ENCODE data around the gene CRIM1.
"Not testable (repeated sequence)": the region's sequence is repeated elsewhere in the genome, so short reads cannot be mapped to it uniquely, and the experiment has no call there.

CRIM1 gene

GRCh38 chr2:36362291-36362690, 6.7 kb downstream of the CRIM1 start:
- H2AFZ ChIP-seq (ENCODE audit: low read depth, low read length) = no peak overlapping the region

DNA sequence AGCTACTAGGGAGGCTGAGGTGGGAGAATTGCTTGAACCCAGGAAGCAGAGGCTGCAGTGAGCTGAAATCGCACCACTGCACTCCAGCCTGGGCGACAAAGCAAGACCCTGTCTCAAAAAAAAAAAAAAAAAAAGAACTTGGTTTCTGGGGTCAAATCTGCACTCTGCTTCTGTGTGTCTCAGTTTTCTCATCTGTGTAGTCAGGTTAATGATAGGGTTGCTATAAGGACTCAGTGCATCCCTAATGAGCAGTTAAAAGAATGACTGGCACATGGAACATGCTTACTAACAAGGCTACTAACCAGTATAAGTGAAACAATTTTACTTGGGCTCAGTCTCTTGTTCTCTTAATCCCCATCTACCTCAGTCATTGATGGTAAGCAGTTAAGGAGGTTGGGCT, 7.5 kb downstream of the CRIM1 start:
- H3K4me2 ChIP-seq (ENCODE audit: low read length, poor library complexity, severe bottlenecking); H2AK5ac ChIP-seq (ENCODE audit: low read length, severe bottlenecking); H4K91ac ChIP-seq (ENCODE audit: low read length); H3K27me3 ChIP-seq (ENCODE audit: control insufficient read depth in 1 of 2, insufficient read depth in 1 of 2, low read length in 2 of 2); H3K4ac ChIP-seq (ENCODE audit: low read depth in 1 of 2, low read length in 2 of 2); H4K8ac ChIP-seq (ENCODE audit: low read length); H2BK5ac ChIP-seq (ENCODE audit: low read depth, low read length, poor library complexity, severe bottlenecking); H3K27ac ChIP-seq (ENCODE audit: low read length, poor library complexity, severe bottlenecking); H3K4me3 ChIP-seq (ENCODE audit: insufficient read depth in 1 of 2, low read depth in 1 of 2, low read length in 2 of 2); H3K9me3 ChIP-seq (ENCODE audit: control insufficient read depth, low read length); H2BK120ac ChIP-seq (ENCODE audit: low read depth, low read length); H2BK15ac ChIP-seq (ENCODE audit: low read depth, poor library complexity, severe bottlenecking); H3K36me3 ChIP-seq (ENCODE audit: control insufficient read depth in 1 of 2, insufficient read depth in 2 of 2, low read depth in 1 of 2, low read length in 2 of 2); H3K18ac ChIP-seq (ENCODE audit: low read depth in 1 of 2, low read length in 2 of 2); H2BK12ac ChIP-seq (ENCODE audit: low read length in 2 of 2); H2AFZ ChIP-seq (ENCODE audit: low read depth, low read length); H3K14ac ChIP-seq (ENCODE audit: low read length in 2 of 2); H3K9ac ChIP-seq (ENCODE audit: low read length); H3K23ac ChIP-seq (ENCODE audit: low read length in 2 of 2); H3K79me1 ChIP-seq (replicated peaks; ENCODE audit: low read length, poor library complexity, severe bottlenecking): not testable (repeated sequence)
- 96% methylated on average over 2 of the region's 2 CpGs for WGBS
- DNase-seq = peak; percentile 9
- H3K4me1 ChIP-seq (ENCODE audit: control insufficient read depth, insufficient read depth, low read depth, low read length) = peaks cover 17% of the 10 kb centered on the region

More at GRCh38 chr2:36362291-36362690, 6.7 kb downstream of the CRIM1 start:
- peak overlapping the region in 1 of 2 experiments; percentile 36 for H3K4me3 ChIP-seq (ENCODE audit: insufficient read depth in 1 of 2, low read depth in 1 of 2, low read length in 2 of 2)
- 50% methylated on average over 2 of the region's 3 CpGs for WGBS
- peak overlapping the region; percentile 81 for H2AK5ac ChIP-seq (ENCODE audit: low read length, severe bottlenecking)
- H4K91ac ChIP-seq (ENCODE audit: low read length) = no peak overlapping the region
- H2BK5ac ChIP-seq (ENCODE audit: low read depth, low read length, poor library complexity, severe bottlenecking) = no peak overlapping the region
- H3K4me1 ChIP-seq (ENCODE audit: control insufficient read depth, insufficient read depth, low read depth, low read length) = peaks cover 15% of the 10 kb centered on the region
- H3K14ac ChIP-seq (ENCODE audit: low read length in 2 of 2) = no peak overlapping the region
- H3K9ac ChIP-seq (ENCODE audit: low read length) = peak overlapping the region; percentile 71
- peak overlapping the region in 1 of 2 experiments; percentile 2 for H2BK12ac ChIP-seq (ENCODE audit: low read length in 2 of 2)
- H3K36me3 ChIP-seq (ENCODE audit: control insufficient read depth in 1 of 2, insufficient read depth in 2 of 2, low read depth in 1 of 2, low read length in 2 of 2) = no peaks in the 10 kb centered on the region
- H3K4ac ChIP-seq (ENCODE audit: low read depth in 1 of 2, low read length in 2 of 2) = no peak overlapping the region
- H2BK120ac ChIP-seq (ENCODE audit: low read depth, low read length) = peak overlapping the region; percentile 57
- H3K9me3 ChIP-seq (ENCODE audit: control insufficient read depth, low read length) = no peaks in the 10 kb centered on the region
- H3K79me1 ChIP-seq (replicated peaks; ENCODE audit: low read length, poor library complexity, severe bottlenecking) = no peaks in the 10 kb centered on the region
- H3K23ac ChIP-seq (ENCODE audit: low read length in 2 of 2) = no peak overlapping the region
- H3K18ac ChIP-seq (ENCODE audit: low read depth in 1 of 2, low read length in 2 of 2) = peak overlapping the region in 1 of 2 experiments; percentile 58
- H3K27me3 ChIP-seq (ENCODE audit: control insufficient read depth in 1 of 2, insufficient read depth in 1 of 2, low read length in 2 of 2) = no peaks in the 10 kb centered on the region
- H4K8ac ChIP-seq (ENCODE audit: low read length) = peak overlapping the region; percentile 79
- H3K4me2 ChIP-seq (ENCODE audit: low read length, poor library complexity, severe bottlenecking) = no peak overlapping the region
- DNase-seq = peak; percentile 71
- peak overlapping the region; percentile 71 for H3K27ac ChIP-seq (ENCODE audit: low read length, poor library complexity, severe bottlenecking)
- H2BK15ac ChIP-seq (ENCODE audit: low read depth, poor library complexity, severe bottlenecking) = no peak overlapping the region

DNA sequence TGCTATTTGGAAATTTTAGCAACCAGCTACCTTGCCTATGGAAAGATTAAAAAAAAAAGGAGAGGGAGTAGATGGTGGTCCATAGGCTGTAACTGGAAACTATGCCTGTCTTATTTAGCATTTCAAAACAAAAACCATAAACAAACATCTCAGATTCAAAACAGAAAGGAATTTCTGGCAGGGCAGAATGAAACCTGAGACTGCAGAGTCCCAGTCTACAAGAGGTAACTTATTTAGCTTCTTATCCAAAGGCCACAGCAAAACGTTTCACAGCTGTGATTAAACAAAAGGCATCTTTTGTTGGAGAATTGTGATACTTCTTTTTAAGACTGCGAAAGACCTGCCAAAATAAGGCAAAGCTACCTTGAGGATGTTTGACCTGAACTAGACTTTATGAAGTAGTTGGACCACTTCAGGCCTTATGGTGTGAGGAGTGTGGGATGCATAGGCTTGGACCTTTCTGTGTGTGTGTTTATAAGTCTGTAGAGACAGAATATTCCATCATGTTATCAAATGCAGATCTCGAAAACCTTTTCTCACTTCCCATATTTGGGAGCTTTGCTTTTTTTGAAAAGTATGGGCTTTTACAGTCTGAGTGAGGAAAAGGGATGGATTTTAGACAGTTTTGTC, 11.0 kb downstream of the CRIM1 start:
- H3K9me3 ChIP-seq (ENCODE audit: control insufficient read depth, low read length) = no peaks in the 10 kb centered on the region
- H2BK15ac ChIP-seq (ENCODE audit: low read depth, poor library complexity, severe bottlenecking) = no peak overlapping the region
- DNase-seq = peak; percentile 61
- H3K23ac ChIP-seq (ENCODE audit: low read length in 2 of 2) = no peak overlapping the region
- H3K4me1 ChIP-seq (ENCODE audit: control insufficient read depth, insufficient read depth, low read depth, low read length) = peaks cover 20% of the 10 kb centered on the region
- no peak overlapping the region for H3K14ac ChIP-seq (ENCODE audit: low read length in 2 of 2)
- H2BK5ac ChIP-seq (ENCODE audit: low read depth, low read length, poor library complexity, severe bottlenecking) = no peak overlapping the region
- 53% methylated on average over 2 of the region's 3 CpGs for WGBS
- no peak overlapping the region for H3K4ac ChIP-seq (ENCODE audit: low read depth in 1 of 2, low read length in 2 of 2)
- peak overlapping the region; percentile 95 for H3K27ac ChIP-seq (ENCODE audit: low read length, poor library complexity, severe bottlenecking)
- H2AFZ ChIP-seq (ENCODE audit: low read depth, low read length) = no peak overlapping the region
- no peak overlapping the region for H4K91ac ChIP-seq (ENCODE audit: low read length)
- no peak overlapping the region for H3K4me3 ChIP-seq (ENCODE audit: insufficient read depth in 1 of 2, low read depth in 1 of 2, low read length in 2 of 2)
- H3K9ac ChIP-seq (ENCODE audit: low read length) = no peak overlapping the region
- H3K79me1 ChIP-seq (replicated peaks; ENCODE audit: low read length, poor library complexity, severe bottlenecking) = no peaks in the 10 kb centered on the region
- no peak overlapping the region for H3K4me2 ChIP-seq (ENCODE audit: low read length, poor library complexity, severe bottlenecking)
- H3K36me3 ChIP-seq (ENCODE audit: control insufficient read depth in 1 of 2, insufficient read depth in 2 of 2, low read depth in 1 of 2, low read length in 2 of 2) = no peaks in the 10 kb centered on the region
- H3K27me3 ChIP-seq (ENCODE audit: control insufficient read depth in 1 of 2, insufficient read depth in 1 of 2, low read length in 2 of 2) = no peaks in the 10 kb centered on the region
- no peak overlapping the region for H4K8ac ChIP-seq (ENCODE audit: low read length)
- H2BK120ac ChIP-seq (ENCODE audit: low read depth, low read length) = no peak overlapping the region
- peak overlapping the region; percentile 61 for H2AK5ac ChIP-seq (ENCODE audit: low read length, severe bottlenecking)
- no peak overlapping the region for H2BK12ac ChIP-seq (ENCODE audit: low read length in 2 of 2)
- H3K18ac ChIP-seq (ENCODE audit: low read depth in 1 of 2, low read length in 2 of 2) = no peak overlapping the region

- no peak overlapping the region for H3K18ac ChIP-seq (ENCODE audit: low read depth in 1 of 2, low read length in 2 of 2)
- no peak overlapping the region for H3K4me3 ChIP-seq (ENCODE audit: insufficient read depth in 1 of 2, low read depth in 1 of 2, low read length in 2 of 2)
- no peak overlapping the region for H3K14ac ChIP-seq (ENCODE audit: low read length in 2 of 2)
- no peak overlapping the region for H3K4ac ChIP-seq (ENCODE audit: low read depth in 1 of 2, low read length in 2 of 2)
- H3K27ac ChIP-seq (ENCODE audit: low read length, poor library complexity, severe bottlenecking) = peak overlapping the region; percentile 95
- H3K79me1 ChIP-seq (replicated peaks; ENCODE audit: low read length, poor library complexity, severe bottlenecking) = no peaks in the 10 kb centered on the region
- no peak overlapping the region for H2BK12ac ChIP-seq (ENCODE audit: low read length in 2 of 2)
- peak overlapping the region; percentile 61 for H2BK5ac ChIP-seq (ENCODE audit: low read depth, low read length, poor library complexity, severe bottlenecking)
- WGBS = 75% methylated on average over 3 of the region's 4 CpGs
- no peak overlapping the region for H4K8ac ChIP-seq (ENCODE audit: low read length)
- H3K9me3 ChIP-seq (ENCODE audit: control insufficient read depth, low read length) = no peaks in the 10 kb centered on the region
- no peak overlapping the region for H4K91ac ChIP-seq (ENCODE audit: low read length)
- H2BK15ac ChIP-seq (ENCODE audit: low read depth, poor library complexity, severe bottlenecking) = no peak overlapping the region
- peak overlapping the region; percentile 36 for H3K4me2 ChIP-seq (ENCODE audit: low read length, poor library complexity, severe bottlenecking)
- H2AFZ ChIP-seq (ENCODE audit: low read depth, low read length) = no peak overlapping the region
- no peak overlapping the region for H2BK120ac ChIP-seq (ENCODE audit: low read depth, low read length)
- no peaks in the 10 kb centered on the region for H3K36me3 ChIP-seq (ENCODE audit: control insufficient read depth in 1 of 2, insufficient read depth in 2 of 2, low read depth in 1 of 2, low read length in 2 of 2)
- H3K9ac ChIP-seq (ENCODE audit: low read length) = no peak overlapping the region
- H3K27me3 ChIP-seq (ENCODE audit: control insufficient read depth in 1 of 2, insufficient read depth in 1 of 2, low read length in 2 of 2) = no peaks in the 10 kb centered on the region
- H3K23ac ChIP-seq (ENCODE audit: low read length in 2 of 2) = no peak overlapping the region
- DNase-seq = no peak
- peaks cover 16% of the 10 kb centered on the region for H3K4me1 ChIP-seq (ENCODE audit: control insufficient read depth, insufficient read depth, low read depth, low read length)
- H2AK5ac ChIP-seq (ENCODE audit: low read length, severe bottlenecking) = peak overlapping the region; percentile 91
Observed at GRCh38 chr2:36367486-36367885, 11.9 kb downstream of the CRIM1 start.

All from mesenchymal stem cell (in vitro differentiated cells and primary cell).